ENCODE data around the gene GADD45B.

GADD45B gene, protein sequence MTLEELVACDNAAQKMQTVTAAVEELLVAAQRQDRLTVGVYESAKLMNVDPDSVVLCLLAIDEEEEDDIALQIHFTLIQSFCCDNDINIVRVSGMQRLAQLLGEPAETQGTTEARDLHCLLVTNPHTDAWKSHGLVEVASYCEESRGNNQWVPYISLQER

DNA sequence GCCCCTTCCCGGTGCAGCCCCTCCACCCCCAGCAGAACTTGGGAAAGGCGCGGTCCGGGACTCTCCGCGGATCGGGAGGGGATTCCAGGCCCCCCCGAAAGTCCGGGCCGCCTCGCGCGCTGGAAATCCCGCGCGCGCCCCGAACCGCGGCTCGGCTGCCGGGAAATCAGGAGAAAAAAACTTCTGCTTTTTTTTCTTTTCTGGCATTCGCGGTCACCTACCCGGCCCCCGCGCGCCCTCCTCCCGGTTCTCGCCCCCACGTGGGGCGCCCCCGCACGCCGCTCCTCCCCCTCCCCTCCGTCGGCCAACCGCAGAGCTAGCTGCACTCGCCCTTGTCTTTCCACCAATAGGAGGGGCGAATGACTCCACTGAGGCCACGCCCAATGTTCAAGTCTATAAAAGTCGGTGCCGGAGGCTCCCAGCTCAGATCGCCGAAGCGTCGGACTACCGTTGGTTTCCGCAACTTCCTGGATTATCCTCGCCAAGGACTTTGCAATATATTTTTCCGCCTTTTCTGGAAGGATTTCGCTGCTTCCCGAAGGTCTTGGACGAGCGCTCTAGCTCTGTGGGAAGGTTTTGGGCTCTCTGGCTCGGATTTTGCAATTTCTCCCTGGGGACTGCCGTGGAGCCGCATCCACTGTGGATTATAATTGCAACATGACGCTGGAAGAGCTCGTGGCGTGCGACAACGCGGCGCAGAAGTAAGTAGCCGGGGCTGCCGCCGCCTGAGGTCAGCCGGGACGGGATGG, at the start of gene GADD45B:
GADD45B (plus strand) TSS at position 426 of the 749 bp plus-strand sequence; CDS start at position 658, 232 bp downstream.
- DNase-seq, result peak; percentile 99

DNA sequence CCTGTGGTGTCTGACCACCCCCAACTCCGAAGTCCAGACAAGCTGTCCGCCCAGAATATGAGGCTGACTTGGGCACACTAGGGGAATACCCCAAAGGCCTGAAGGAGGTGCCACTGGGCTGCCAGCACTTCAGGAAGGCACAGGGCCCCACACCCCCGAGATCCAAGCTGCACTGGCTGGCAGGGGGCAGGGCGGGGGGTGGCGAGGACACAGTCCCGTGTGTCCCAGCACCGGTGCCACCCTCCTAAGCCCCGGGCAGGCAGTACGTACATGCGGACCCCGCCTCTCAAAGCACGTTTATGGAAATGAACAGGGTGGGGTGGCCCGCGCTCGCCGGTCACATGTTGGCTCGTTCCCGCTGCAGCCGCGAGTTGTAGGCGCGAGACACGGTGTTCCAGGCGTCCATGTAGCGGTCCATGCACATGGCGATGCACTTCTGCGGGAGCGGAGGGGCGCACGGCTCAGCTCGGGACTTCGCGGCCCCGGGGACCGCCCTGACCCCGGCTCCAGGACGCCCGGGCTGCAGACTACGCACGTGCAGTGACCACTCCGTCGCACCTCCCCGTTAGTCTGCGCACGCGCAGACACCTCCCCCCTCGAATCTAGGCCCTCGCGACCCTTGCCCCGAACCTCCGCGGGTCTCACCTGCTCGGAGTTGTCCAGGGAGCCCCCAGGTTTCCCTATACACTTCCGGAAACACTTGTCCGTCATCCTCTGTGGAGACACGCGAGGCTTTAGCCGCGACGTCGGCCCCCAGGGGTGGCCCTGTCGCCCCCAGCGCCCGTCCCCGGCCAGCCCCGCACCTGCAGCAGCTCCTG, 49.1 kb upstream of the GADD45B start:
- DNase-seq, result no peak

DNA sequence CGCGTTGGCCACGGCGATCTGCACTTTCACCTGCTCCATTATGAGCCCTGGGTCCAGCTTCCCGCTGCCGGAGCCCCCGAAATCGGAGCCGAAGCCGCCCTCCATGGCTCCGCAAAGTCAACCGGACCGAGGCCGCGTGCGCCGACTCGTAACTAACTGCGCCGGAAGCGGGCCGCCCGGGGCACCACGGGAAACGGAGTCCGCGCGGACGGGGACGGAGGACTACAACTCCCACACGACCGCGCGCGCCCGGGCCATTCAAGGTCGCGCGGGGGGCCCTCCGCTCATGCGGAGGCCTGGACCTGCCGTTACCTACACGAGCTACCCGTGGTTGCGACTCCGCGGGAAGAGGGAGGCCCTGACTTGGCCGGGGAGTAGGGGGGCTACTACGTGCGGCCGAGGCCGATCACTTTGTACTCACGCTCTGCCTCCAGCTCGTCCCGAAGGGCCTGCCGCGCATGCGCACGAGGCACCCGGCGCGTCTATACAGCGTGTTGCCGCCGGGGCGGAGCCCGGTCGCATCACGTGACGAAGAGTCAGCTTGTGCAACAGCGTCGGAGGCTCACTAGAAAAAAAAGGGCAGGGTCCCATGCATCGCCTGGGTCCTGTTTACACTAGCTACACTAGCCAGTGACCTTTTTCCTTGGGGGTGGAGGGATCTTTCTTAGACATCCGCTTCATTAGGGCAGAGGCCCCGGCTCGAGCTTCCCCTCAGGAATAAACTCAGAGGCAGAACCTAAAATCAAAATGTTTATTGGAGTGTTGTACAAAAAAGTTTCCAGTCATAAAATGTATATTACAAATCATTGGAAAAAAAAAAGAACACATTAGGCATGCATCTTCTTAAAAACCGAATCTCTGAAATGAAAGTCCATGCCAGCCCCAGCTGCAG, 48.3 kb upstream of the GADD45B start, which contains the start of gene TIMM13:
TIMM13 (minus strand) TSS at position 158 of the 892 bp plus-strand sequence; CDS start at position 105, 53 bp downstream.
- peak; percentile 98 for DNase-seq

DNA sequence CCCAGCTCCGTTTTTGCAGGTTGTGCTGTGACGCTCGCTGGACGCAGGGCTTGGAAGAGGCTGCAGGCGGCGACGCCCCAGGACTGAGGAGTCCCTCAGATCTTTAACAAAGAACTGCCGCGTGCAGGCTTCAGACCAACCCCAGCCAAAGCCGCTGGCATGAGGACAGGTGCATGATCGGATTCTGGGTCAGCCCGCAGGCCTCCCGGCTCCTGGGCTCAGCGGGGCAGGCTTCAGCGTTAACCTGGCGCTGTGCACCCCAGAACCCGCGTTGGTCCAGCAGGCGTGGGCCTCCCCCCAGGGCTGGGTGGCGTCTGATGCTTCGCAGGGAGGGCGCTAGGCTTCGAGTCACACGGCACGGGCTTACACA, 47.6 kb upstream of the GADD45B start:
- DNase-seq, result no peak

DNA sequence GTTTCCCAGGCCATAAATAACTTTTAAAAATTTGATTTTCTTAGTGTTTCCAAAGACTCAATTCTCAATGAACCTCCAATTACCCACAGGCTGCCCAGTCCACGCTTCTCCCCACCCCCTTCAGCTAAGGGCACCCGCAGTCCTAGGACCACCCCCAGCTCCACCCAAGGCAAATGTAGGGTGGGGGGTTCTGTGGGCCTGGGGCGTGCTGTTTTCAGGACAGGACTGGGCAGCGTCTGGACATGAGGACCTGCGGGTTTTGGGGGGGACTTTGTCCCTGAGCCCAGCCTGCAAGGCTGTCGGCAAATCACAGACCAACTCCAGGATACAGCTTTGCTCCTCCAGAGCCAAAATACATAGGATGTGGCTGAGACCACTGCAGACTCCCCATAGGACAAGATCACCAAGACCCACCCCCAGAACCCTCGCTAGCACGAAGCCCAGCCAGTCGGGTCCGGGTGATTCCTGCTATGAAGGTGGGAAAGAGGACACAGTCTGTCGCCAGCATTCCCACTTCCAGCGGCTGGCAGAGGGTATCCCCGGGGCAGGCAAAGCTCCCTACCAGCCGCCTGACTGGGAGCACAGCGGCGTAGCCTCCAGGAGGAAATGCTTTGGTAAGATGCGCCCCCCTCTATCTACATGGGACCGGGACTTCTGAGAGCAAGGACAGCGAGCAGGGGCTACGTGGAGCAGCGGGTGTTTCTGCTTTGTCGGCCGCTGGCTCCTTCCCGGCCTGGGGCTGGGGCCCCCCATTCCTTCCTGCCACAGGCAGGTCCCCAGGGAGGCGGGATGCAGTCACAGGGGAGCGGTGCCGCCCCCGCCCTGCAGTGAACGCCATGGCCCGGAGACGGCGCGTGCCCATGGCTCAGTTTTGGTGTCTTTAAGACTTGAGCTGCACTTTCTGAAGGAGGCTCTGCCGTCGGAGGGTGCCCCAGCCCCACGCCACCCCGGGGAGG, 46.9 kb upstream of the GADD45B start:
- no peak for DNase-seq

DNA sequence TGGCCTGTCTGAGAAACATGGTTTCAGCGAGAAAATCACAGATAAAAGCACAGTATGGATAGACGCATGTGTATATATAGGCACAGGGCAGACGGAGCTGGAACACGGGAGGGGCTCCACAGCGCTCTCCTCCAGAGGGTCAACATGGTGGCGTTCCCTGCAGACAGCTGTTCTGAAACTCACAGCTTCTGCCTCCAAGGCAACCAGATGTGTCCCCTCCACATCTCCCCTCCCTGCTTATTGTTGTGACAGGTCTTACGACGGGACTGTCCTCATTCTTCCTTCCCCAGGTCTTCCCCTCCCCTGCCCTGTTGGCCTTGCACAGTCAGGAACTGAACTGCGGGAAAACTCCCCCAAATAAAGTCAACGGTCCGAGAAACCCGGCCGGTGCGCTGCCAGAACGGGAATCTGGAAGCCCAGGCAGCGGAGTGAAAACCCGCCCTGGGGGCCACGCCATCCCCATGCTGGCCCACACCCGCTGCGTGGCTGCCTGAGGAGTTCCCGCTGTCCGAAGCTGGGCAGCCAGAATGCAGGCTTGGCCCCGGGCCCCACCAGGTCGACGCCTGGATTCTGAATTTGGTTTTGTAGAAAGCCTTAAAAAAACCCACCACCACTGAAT, 45.9 kb upstream of the GADD45B start:
- DNase-seq, result no peak

DNA sequence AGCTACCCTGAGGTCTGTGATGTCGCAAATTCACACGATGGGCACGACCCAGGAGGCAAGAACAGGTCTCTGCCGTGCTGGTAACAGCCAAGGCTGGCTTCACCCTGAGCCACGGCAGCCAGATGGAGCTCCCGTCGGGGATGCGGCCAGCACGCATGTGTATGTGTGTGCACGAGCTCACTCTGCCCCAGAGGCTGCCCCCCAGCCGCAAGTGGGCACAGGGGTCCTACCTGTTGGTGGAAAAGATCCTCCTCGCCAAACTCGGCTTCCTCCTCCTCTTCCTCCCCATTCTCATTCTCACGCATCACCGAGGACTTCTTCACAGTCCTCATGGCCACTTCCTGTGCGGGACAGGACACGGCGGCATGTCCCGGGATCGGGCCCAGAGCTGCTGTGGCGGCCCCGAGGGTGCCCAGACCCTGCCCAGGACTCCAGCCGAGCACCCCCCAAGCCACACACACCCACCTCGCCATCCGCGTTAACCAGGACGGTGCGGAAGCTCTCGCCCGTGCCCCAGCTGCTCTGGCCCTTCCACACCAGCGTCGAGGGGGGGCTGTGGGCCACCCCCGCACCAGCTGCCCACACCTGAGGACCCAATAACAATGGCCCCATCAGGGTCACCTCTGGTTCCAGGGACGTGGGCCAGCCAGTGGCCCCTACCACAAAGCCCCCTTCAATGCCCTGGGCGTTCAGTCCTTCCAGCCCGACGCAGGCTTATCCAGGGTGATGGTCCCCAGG, 44.4 kb upstream of the GADD45B start:
- DNase-seq, result no peak

DNA sequence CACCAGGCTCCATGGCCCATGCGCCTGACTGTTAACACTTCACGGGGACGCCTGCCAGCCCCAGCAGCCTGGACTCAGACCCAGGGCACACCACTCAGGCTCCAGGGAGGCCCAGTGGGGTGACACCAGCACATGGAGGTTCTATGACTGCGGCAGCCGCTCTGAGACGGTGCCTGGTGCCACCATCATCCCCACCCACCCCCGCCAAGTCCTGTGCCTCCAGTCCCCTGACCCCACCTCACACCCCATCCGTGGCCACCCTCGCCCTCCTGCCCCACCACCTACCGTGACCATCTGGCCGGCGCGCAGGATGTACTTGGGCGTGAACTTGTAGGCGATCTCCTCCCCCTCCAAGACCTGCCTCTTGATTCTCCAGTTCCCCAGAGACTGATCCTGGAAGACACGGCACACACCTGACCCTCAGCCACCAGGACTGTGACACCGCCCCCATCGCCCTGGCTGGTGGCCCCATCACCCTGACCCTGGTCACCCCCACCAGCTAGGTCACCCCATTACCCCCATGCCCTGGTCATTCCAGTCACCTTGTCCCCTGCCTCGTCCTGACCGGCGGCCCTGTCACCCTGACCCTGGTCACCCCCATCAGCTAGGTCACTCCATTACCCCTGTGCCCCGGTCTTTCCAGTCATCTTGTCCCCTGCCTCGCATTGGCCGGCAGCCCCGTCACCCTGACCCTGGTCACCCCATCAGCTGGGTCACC, 43.6 kb upstream of the GADD45B start:
- DNase-seq, result no peak

GRCh38 chr19:2433854-2434253, 42.1 kb upstream of the GADD45B start:
- no peak for DNase-seq

GRCh38 chr19:2434267-2434666, 41.7 kb upstream of the GADD45B start:
- DNase-seq, result no peak

DNA sequence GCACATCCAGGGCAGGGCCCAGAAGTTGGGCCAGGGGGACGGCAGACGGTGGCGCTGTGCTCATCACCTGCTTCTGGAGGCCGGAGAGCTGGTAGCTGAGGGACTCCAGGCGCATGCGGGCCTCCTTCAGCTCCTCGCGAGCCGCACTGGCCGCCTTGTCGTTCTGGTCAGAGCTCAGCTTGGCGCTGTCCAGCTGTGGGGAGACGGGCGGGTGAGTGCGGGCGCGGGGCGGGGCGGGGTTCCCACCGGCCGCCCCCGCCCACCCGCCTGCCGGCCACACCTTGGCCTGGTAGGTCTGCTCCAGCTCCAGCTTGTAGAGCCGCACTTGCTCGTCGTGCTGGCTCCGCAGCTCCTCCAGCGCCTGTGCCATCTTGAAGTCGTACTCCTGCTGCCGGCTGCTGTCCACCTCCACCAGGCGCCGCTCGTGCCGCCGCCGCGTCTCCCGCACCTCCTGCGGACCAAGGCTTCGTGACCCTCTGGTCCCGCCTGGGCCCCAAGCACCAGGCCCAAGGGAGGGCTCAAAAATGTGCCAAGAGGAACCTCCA, 41.1 kb upstream of the GADD45B start:
- no peak for DNase-seq

- DNase-seq, result no peak
Observed at GRCh38 chr19:2436384-2436783, 39.5 kb upstream of the GADD45B start.

- no peak for DNase-seq
Observed at GRCh38 chr19:2436926-2437325, 39.0 kb upstream of the GADD45B start.

GRCh38 chr19:2438178-2438577, 37.7 kb upstream of the GADD45B start:
- DNase-seq, result no peak

DNA sequence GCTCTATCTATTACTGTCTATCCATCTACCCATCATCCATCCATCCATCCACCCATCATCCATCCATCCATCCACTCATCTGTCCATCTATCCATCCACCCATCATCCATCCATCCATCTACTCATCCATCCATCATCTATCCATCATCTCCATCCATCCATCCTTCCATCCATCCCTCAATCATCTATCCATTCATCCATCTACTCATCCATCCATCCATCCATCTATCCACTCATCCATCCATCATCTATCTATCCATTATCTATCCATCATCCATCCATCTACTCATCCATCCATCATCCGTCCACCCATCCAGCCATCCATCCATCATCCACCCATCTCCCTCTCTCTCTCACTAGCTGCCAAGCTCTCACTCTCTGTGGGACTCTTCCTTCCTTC, 35.4 kb upstream of the GADD45B start:
- no peak for DNase-seq

DNA sequence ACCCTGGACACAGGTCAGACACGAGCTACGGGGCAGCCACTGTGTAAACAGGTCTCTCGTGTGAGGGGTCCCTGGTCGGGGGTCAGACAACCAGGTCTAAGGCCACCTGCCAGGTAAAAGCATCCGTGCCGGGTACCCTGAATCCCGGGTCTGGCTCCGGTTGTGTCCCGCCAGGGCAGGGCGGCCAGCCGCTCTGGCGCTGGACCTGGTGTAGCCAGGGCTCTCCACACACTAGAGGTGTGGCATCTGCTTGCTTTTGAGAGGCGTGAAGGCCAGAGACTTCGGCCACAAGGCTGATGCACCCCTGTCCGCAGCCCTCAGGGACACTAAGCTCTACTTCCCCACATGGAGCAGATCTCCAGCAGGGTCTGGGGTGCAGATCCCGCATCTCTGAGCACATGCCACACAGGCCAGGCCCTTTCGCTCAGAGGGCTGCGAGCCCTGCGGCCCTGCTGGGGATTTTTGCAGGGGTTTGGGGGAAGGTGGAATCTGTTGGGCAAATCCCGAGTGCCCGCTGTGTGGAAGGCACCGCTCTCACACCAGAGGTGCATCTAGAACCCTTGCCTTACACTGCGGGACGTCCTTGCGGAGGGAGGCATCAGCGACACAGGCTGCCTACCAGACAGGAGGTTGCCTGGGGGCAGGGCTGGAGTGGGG, 34.7 kb upstream of the GADD45B start:
- no peak for DNase-seq

DNA sequence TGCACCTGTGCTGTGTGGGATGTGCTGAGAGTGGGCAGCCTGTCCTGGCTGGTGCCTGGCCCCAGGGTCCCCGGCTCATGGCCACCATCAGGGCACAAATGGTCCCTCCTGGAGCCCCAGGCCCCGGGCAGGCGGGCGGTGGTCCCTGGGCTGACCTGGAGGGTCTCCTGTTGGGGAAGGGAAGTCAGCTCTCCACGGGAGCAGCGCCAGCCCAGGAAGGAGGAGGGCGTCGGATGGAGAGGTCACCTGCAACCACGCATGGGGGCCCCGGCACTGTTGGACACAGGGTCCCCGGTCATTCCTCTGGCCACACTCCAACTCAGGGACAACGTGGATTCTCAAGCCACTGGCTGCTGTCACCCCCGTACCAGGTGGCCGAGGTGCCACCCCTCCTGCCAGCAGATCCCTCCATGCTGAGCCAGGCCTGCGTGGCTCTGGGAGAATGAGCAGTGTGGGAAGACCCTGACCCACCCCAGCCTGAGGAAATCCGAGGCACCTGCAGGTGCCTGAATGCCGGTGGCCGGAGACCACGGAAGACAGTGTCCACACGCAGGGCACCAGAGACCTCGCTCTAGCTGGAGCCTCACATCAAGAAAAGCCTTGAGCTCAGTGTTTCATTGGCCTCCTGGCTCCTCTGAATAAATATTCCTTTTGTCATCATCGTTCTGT, 32.7 kb upstream of the GADD45B start:
- DNase-seq, result no peak

GRCh38 chr19:2443785-2444182, 32.1 kb upstream of the GADD45B start:
- no peak for DNase-seq
